ENCODE data around the gene EDN1.

- TF ChIP-seq, protein P1, sequence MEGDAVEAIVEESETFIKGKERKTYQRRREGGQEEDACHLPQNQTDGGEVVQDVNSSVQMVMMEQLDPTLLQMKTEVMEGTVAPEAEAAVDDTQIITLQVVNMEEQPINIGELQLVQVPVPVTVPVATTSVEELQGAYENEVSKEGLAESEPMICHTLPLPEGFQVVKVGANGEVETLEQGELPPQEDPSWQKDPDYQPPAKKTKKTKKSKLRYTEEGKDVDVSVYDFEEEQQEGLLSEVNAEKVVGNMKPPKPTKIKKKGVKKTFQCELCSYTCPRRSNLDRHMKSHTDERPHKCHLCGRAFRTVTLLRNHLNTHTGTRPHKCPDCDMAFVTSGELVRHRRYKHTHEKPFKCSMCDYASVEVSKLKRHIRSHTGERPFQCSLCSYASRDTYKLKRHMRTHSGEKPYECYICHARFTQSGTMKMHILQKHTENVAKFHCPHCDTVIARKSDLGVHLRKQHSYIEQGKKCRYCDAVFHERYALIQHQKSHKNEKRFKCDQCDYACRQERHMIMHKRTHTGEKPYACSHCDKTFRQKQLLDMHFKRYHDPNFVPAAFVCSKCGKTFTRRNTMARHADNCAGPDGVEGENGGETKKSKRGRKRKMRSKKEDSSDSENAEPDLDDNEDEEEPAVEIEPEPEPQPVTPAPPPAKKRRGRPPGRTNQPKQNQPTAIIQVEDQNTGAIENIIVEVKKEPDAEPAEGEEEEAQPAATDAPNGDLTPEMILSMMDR (IDR thresholded peaks at IDR 0.05; ENCODE audit: insufficient read depth, low read length, poor library complexity, severe bottlenecking) = no peak
- TF ChIP-seq EZH2phosphoT487 (conservative IDR thresholded peaks at IDR 0.05; ENCODE audit: low read length) = no peak
Measured at GRCh38 chr6:12291839-12292604, 1.9 kb downstream of the EDN1 start.

All from SU-DHL-6 (cell line).